Measurements from ENCODE around the gene CFAP65.

GRCh38 chr2:219054956-219055903, 13.9 kb upstream of the CFAP65 start:
- no peak for TF ChIP-seq CTCF (IDR thresholded peaks at IDR 0.05)
- no peak for TF ChIP-seq POLR2A (IDR thresholded peaks at IDR 0.05)
